GM12891 (cell line): ENCODE data around the gene SDHA.

ENCODE experiments used
- PAX5 ChIP-seq: IDR thresholded peaks from 2 replicates; pipeline ENCODE4 v1.6.1; 2011; ENCODE audit warnings: low read length, moderate library complexity, mild to moderate bottlenecking; ENCODE audit not compliant: insufficient read depth, severe bottlenecking
- POLR2A ChIP-seq: IDR thresholded peaks from 2 replicates; pipeline ENCODE4 v1.6.1; 2011; ENCODE audit warnings: low read depth, low read length, control low read depth
- POLR2AphosphoS5 ChIP-seq: IDR thresholded peaks from 2 replicates; pipeline ENCODE4 v1.6.1; 2011; ENCODE audit warnings: low read depth, low read length, control low read depth
- POU2F2 ChIP-seq: IDR thresholded peaks from 2 replicates; pipeline ENCODE4 v1.6.1; 2011; ENCODE audit warnings: low read depth, mild to moderate bottlenecking, control low read depth, low read length, moderate library complexity
- SPI1 ChIP-seq: IDR thresholded peaks from 2 replicates; pipeline ENCODE4 v1.6.1; 2011; ENCODE audit warnings: low read depth, low read length, control low read depth
- TAF1 ChIP-seq: IDR thresholded peaks from 2 replicates; pipeline ENCODE4 v1.6.1; 2011; ENCODE audit warnings: low read depth, low read length, control low read depth

DNA sequence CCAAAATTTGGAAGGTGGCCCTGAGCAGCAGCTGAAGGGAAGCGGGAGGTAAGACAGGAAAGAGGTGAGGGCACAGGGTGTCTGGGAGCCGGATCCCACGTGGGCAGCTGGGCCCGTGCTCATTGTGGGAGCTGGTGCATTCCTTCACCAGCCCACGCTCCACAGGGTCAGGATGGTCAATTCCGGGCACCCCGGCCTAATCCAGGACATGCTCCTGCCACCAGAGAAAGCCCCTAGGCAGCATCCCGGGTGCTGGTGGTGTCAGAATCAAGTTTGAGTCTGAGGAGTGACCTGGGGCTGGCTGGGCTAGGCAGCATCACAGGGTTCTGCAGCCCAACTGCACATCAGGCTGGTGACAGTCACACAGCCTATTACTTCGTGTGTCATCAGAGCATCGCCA lies 46.2 kb downstream of the SDHA start:
- TF ChIP-seq POLR2AphosphoS5 = no peak
- TF ChIP-seq POLR2A = no peak
- no peak for TF ChIP-seq PAX5
- no peak for TF ChIP-seq POU2F2
- TF ChIP-seq TAF1 = no peak
- no peak for TF ChIP-seq SPI1
